NCI-H2196 treated with DMSO at 0.1 percent for 48 hours (cell line): ENCODE results near the gene ESRRB.

Experiments used
- DNase-seq: peaks from one replicate; lab custom pipeline; 2025; ENCODE audit not compliant: unreplicated experiment; lab: John Stamatoyannopoulos, UW

The ESRRB gene

GRCh38 chr14:76405627-76406026 is 29.7 kb downstream of the ESRRB start:
- no peak for DNase-seq

GRCh38 chr14:76407449-76408150 is 31.7 kb downstream of the ESRRB start:
- DNase-seq: no peak

GRCh38 chr14:76408877-76409276 is 32.9 kb downstream of the ESRRB start:
- no peak for DNase-seq

- DNase-seq: no peak
Observed at GRCh38 chr14:76412501-76412900, 36.6 kb downstream of the ESRRB start.

- DNase-seq: no peak
Observed at GRCh38 chr14:76413106-76413961, 37.4 kb downstream of the ESRRB start.

- no peak for DNase-seq
Observed at GRCh38 chr14:76413962-76414600, 38.1 kb downstream of the ESRRB start.

- DNase-seq: no peak
Observed at GRCh38 chr14:76419399-76419798, 43.5 kb downstream of the ESRRB start.

GRCh38 chr14:76420827-76421226 is 44.9 kb downstream of the ESRRB start:
- no peak for DNase-seq

GRCh38 chr14:76421662-76422061 is 45.7 kb downstream of the ESRRB start:
- DNase-seq: no peak

- no peak for DNase-seq
Observed at GRCh38 chr14:76422662-76423061, 46.7 kb downstream of the ESRRB start.

GRCh38 chr14:76423534-76423933 is 47.6 kb downstream of the ESRRB start:
- DNase-seq: no peak

- DNase-seq: no peak
Observed at GRCh38 chr14:76424359-76424758, 48.4 kb downstream of the ESRRB start.

GRCh38 chr14:76426161-76426696 is 50.3 kb downstream of the ESRRB start:
- DNase-seq: no peak

- DNase-seq: no peak
Observed at GRCh38 chr14:76428611-76429010, 52.7 kb downstream of the ESRRB start.

- DNase-seq: no peak
Observed at GRCh38 chr14:76430017-76430416, 54.1 kb downstream of the ESRRB start.

GRCh38 chr14:76430475-76430980 is 54.6 kb downstream of the ESRRB start:
- no peak for DNase-seq

GRCh38 chr14:76431538-76431937 is 55.6 kb downstream of the ESRRB start:
- DNase-seq: no peak

- no peak for DNase-seq
Observed at GRCh38 chr14:76432827-76433752, 57.2 kb downstream of the ESRRB start.

GRCh38 chr14:76434220-76434619 is 58.3 kb downstream of the ESRRB start:
- no peak for DNase-seq

GRCh38 chr14:76439237-76439775 is 63.4 kb downstream of the ESRRB start:
- DNase-seq: no peak
